HepG2 (cell line): ENCODE results near the gene MTRFR. TPM values are rescaled to one million over a fixed set of nuclear protein-coding genes. Genes with fewer than 3 reads are reported as not detected.

Experiments
- ATF4 ChIP-seq, 2 experiments: fragments of 450-650 bp in 1 of 2; sonication (generic) in 1 of 2; formaldehyde crosslinking; IDR thresholded peaks; 2 replicates each; pipeline versions ENCODE4 v1.5.0 to v1.8.0; 2020 to 2022; ENCODE audit warnings: mild to moderate bottlenecking in 1 of 2, missing genetic modification reagents in 1 of 2
- FOXK1 ChIP-seq: sonication (generic); formaldehyde crosslinking; IDR thresholded peaks from 2 replicates; pipeline ENCODE4 v1.4.0; 2020; ENCODE audit warnings: low read depth, missing genetic modification reagents, borderline replicate concordance
- GRHL1 ChIP-seq: sonication (generic); formaldehyde crosslinking; conservative IDR thresholded peaks from 2 replicates; pipeline ENCODE4 v1.8.0; 2022; ENCODE audit warnings: missing genetic modification reagents
- HINFP ChIP-seq: sonication (generic); formaldehyde crosslinking; IDR thresholded peaks from 2 replicates; pipeline ENCODE4 v1.4.0; 2020; ENCODE audit warnings: low read depth, mild to moderate bottlenecking, missing genetic modification reagents
- HNRNPH1 ChIP-seq: fragments of 200-400 bp; formaldehyde crosslinking; optimal IDR thresholded peaks from 2 replicates; pipeline ENCODE3; 2017; ENCODE audit warnings: mild to moderate bottlenecking, low read depth, low read length
- HNRNPL ChIP-seq: fragments of 200-400 bp; formaldehyde crosslinking; IDR thresholded peaks from 2 replicates; pipeline ENCODE4 v1.6.1; 2017; ENCODE audit warnings: mild to moderate bottlenecking, low read depth, low read length
- NFE2L1 ChIP-seq: sonication (generic); formaldehyde crosslinking; IDR thresholded peaks from 2 replicates; pipeline ENCODE4 v1.4.0; 2020; ENCODE audit warnings: missing genetic modification reagents, mild to moderate bottlenecking, borderline replicate concordance
- NFE2L2 ChIP-seq: fragments of 150-350 bp; IDR thresholded peaks from 2 replicates; pipeline ENCODE4 v1.6.1; 2014; ENCODE audit warnings: low read length
- NFIB ChIP-seq: sonication (generic); formaldehyde crosslinking; IDR thresholded peaks from 2 replicates; pipeline ENCODE4 v1.9.0; 2021; ENCODE audit warnings: missing genetic modification reagents, mild to moderate bottlenecking, borderline replicate concordance
- NR0B2 ChIP-seq: sonication (generic); formaldehyde crosslinking; IDR thresholded peaks from 2 replicates; pipeline ENCODE4 v1.4.0; 2020; ENCODE audit warnings: mild to moderate bottlenecking, missing genetic modification reagents
- RFX1 ChIP-seq: fragments of 450-650 bp; IDR thresholded peaks from 2 replicates; pipeline ENCODE4 v1.6.1; 2017
- SP5 ChIP-seq: IDR thresholded peaks from 2 replicates; pipeline ENCODE4 v1.6.1; 2016; ENCODE audit warnings: low read depth, borderline replicate concordance
- TP53 ChIP-seq: sonication (generic); formaldehyde crosslinking; conservative IDR thresholded peaks from 2 replicates; pipeline ENCODE4 v1.4.0; 2020; ENCODE audit warnings: missing genetic modification reagents
- YEATS2 ChIP-seq: sonication (generic); formaldehyde crosslinking; IDR thresholded peaks from 2 replicates; pipeline ENCODE4 v1.4.0; 2020; ENCODE audit warnings: missing genetic modification reagents, borderline replicate concordance
- ZC3H13 ChIP-seq: sonication (generic); formaldehyde crosslinking; IDR thresholded peaks from 2 replicates; pipeline ENCODE4 v1.8.1; 2023; ENCODE audit warnings: mild to moderate bottlenecking, missing genetic modification reagents, moderate library complexity
- ZNF317 ChIP-seq: sonication (generic); formaldehyde crosslinking; IDR thresholded peaks from 2 replicates; pipeline ENCODE4 v1.5.0; 2020; ENCODE audit warnings: mild to moderate bottlenecking, missing genetic modification reagents
- ZNF567 ChIP-seq: sonication (generic); formaldehyde crosslinking; IDR thresholded peaks from 2 replicates; pipeline ENCODE4 v1.8.1; 2023; ENCODE audit warnings: mild to moderate bottlenecking, missing genetic modification reagents, borderline replicate concordance
- ZNF589 ChIP-seq: sonication (generic); formaldehyde crosslinking; conservative IDR thresholded peaks from 2 replicates; pipeline ENCODE4 v1.8.0; 2022; ENCODE audit warnings: mild to moderate bottlenecking, moderate library complexity, missing genetic modification reagents
- ZNF615 ChIP-seq: sonication (generic); formaldehyde crosslinking; IDR thresholded peaks from 2 replicates; pipeline ENCODE4 v1.5.0; 2020; ENCODE audit warnings: mild to moderate bottlenecking, missing genetic modification reagents, borderline replicate concordance
- ZNF746 ChIP-seq: sonication (generic); formaldehyde crosslinking; IDR thresholded peaks from 2 replicates; pipeline ENCODE4 v1.8.0; 2022; ENCODE audit warnings: mild to moderate bottlenecking, missing genetic modification reagents
- ZNF777 ChIP-seq: sonication (generic); formaldehyde crosslinking; IDR thresholded peaks from 2 replicates; pipeline ENCODE4 v1.4.0; 2020; ENCODE audit warnings: missing genetic modification reagents
- ZNF782 ChIP-seq: sonication (generic); formaldehyde crosslinking; IDR thresholded peaks from 2 replicates; pipeline ENCODE4 v1.4.0; 2020; ENCODE audit warnings: missing genetic modification reagents, mild to moderate bottlenecking, borderline replicate concordance
- ZNF879 ChIP-seq: sonication (generic); formaldehyde crosslinking; IDR thresholded peaks from 2 replicates; pipeline ENCODE4 v1.8.1; 2023; ENCODE audit warnings: missing genetic modification reagents
- polyA plus RNA-seq, 8 experiments: library from polyadenylated mRNA; depleted of rRNA in 3 of 8; stranded (reverse) in 7 of 8; unstranded in 1 of 8; fragments of >200 nt; fragmentation: Illumina TruSeq in 4 of 8; extraction: Trizol in 4 of 8; gene quantifications; 2 replicates each; pipeline versions ENCODE4 v1.2.1 to v1.2.3, GENCODE V29; 2011 to 2016; ENCODE audit warnings: low read depth in 4 of 8, missing spikeins in 1 of 8, mixed read lengths in 1 of 8; ENCODE audit not compliant: insufficient read depth in 1 of 8
- total RNA-seq, 5 experiments: library from RNA; depleted of rRNA; stranded (reverse); fragments of >200 nt; fragmentation: Illumina TruSeq; extraction: Trizol; gene quantifications; 2 replicates each; pipeline ENCODE4 v1.2.3, GENCODE V29; 2016; ENCODE audit warnings: low read depth in 1 of 5
- TF ChIP-seq, protein P1 (sequence below): sonication (generic); formaldehyde crosslinking; IDR thresholded peaks from 2 replicates; pipeline ENCODE4 v1.5.0; 2020; ENCODE audit warnings: missing genetic modification reagents
- TF ChIP-seq, protein P2 (sequence below): sonication (generic); formaldehyde crosslinking; IDR thresholded peaks from 2 replicates; pipeline ENCODE4 v1.5.0; 2020; ENCODE audit warnings: missing genetic modification reagents

The MTRFR gene
- total and polyA plus RNA-seq, 2 of the 13 experiments (the other 11 are each of a cell fraction or from before 2014, with no cell fraction given) = 7.1 to 9.9 TPM

GRCh38 chr12:123293178-123293760 is 60.0 kb downstream of the MTRFR start (continued):
- TF ChIP-seq, protein P1, sequence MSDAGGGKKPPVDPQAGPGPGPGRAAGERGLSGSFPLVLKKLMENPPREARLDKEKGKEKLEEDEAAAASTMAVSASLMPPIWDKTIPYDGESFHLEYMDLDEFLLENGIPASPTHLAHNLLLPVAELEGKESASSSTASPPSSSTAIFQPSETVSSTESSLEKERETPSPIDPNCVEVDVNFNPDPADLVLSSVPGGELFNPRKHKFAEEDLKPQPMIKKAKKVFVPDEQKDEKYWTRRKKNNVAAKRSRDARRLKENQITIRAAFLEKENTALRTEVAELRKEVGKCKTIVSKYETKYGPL = no peak
- no peak for TF ChIP-seq NR0B2 (CRISPR knock-in tag)
- no peak for TF ChIP-seq ZNF782 (CRISPR knock-in tag)
- TF ChIP-seq HINFP (CRISPR knock-in tag) = peak; percentile 72; the same call in 1 of the 2 replicates
- no peak for TF ChIP-seq NFIB (CRISPR knock-in tag)
- no peak for TF ChIP-seq NFE2L2
- TF ChIP-seq HNRNPH1 = no peak
- 0 out of 2 replicates have a peak, but pooled peaks have one; percentile 12 for TF ChIP-seq FOXK1 (CRISPR knock-in tag)
- no peak for TF ChIP-seq ZNF879 (CRISPR knock-in tag)
- no peak for TF ChIP-seq ZNF589
- no peak for TF ChIP-seq ZNF567 (CRISPR knock-in tag)
- no peak for TF ChIP-seq GRHL1
- peak in 1 of 2 experiments; percentile 66; a peak in 2 of 4 replicates for TF ChIP-seq ATF4 (CRISPR knock-in tag; IDR thresholded peaks at IDR 0.05)
- no peak for TF ChIP-seq HNRNPL
- TF ChIP-seq SP5 (CRISPR knock-in tag) = no peak
- peak; percentile 53; the same call in 1 of the 2 replicates for TF ChIP-seq ZNF317
- TF ChIP-seq, protein P2, sequence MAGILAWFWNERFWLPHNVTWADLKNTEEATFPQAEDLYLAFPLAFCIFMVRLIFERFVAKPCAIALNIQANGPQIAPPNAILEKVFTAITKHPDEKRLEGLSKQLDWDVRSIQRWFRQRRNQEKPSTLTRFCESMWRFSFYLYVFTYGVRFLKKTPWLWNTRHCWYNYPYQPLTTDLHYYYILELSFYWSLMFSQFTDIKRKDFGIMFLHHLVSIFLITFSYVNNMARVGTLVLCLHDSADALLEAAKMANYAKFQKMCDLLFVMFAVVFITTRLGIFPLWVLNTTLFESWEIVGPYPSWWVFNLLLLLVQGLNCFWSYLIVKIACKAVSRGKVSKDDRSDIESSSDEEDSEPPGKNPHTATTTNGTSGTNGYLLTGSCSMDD (CRISPR knock-in tag) = no peak
- TF ChIP-seq ZNF615 = 0 out of 2 replicates have a peak, but pooled peaks have one; percentile 50
- TF ChIP-seq ZNF746 (CRISPR knock-in tag) = no peak
- TF ChIP-seq RFX1 = no peak
- TF ChIP-seq TP53 = no peak
- TF ChIP-seq YEATS2 (CRISPR knock-in tag) = no peak; the same call in 1 of the 2 replicates
- 0 out of 2 replicates have a peak, but pooled peaks have one; percentile 32 for TF ChIP-seq ZNF777
- TF ChIP-seq NFE2L1 (CRISPR knock-in tag) = no peak
- TF ChIP-seq ZC3H13 (CRISPR knock-in tag) = no peak
